GM13976 (cell line): ENCODE results near the gene ZDHHC6.
A peak's percentile ranks its signal among the peaks of the same experiment; 100 is the strongest.
"Not testable (repeated sequence)": the region's sequence is repeated elsewhere in the genome, so short reads cannot be mapped to it uniquely, and the experiment has no call there.

Experiments used
- DNase-seq: peaks from one replicate; pipeline ENCODE4 v3.0.0; 2012; ENCODE audit warnings: low spot score
- in situ Hi-C: fragments of 300-500 bp; cut with MboI; formaldehyde crosslinking; loops from one replicate; pipeline ENCODE4 v1.12.0; 2022; ENCODE audit warnings: low sequenced_read_pairs, mixed read lengths, inconsistent platforms; ENCODE audit not compliant: unreplicated experiment
- TF ChIP-seq, protein P1 (sequence below): IDR thresholded peaks from 2 replicates; pipeline ENCODE4 v1.5.1; 2012; ENCODE audit warnings: borderline replicate concordance, mild to moderate bottlenecking; ENCODE audit not compliant: insufficient read depth; ENCODE audit errors: extremely low read depth, missing control alignments, control extremely low read depth

The ZDHHC6 gene

GRCh38 chr10:112481602-112482001, 34.9 kb upstream of the ZDHHC6 start:
- DNase-seq, result no peak
- TF ChIP-seq, protein P1, sequence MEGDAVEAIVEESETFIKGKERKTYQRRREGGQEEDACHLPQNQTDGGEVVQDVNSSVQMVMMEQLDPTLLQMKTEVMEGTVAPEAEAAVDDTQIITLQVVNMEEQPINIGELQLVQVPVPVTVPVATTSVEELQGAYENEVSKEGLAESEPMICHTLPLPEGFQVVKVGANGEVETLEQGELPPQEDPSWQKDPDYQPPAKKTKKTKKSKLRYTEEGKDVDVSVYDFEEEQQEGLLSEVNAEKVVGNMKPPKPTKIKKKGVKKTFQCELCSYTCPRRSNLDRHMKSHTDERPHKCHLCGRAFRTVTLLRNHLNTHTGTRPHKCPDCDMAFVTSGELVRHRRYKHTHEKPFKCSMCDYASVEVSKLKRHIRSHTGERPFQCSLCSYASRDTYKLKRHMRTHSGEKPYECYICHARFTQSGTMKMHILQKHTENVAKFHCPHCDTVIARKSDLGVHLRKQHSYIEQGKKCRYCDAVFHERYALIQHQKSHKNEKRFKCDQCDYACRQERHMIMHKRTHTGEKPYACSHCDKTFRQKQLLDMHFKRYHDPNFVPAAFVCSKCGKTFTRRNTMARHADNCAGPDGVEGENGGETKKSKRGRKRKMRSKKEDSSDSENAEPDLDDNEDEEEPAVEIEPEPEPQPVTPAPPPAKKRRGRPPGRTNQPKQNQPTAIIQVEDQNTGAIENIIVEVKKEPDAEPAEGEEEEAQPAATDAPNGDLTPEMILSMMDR, result no peak
- in situ Hi-C loops, result loop anchor here (25.0 kb wide), 1 partner anchor 906 kb away; no protein-coding TSS in a partner anchor

DNA sequence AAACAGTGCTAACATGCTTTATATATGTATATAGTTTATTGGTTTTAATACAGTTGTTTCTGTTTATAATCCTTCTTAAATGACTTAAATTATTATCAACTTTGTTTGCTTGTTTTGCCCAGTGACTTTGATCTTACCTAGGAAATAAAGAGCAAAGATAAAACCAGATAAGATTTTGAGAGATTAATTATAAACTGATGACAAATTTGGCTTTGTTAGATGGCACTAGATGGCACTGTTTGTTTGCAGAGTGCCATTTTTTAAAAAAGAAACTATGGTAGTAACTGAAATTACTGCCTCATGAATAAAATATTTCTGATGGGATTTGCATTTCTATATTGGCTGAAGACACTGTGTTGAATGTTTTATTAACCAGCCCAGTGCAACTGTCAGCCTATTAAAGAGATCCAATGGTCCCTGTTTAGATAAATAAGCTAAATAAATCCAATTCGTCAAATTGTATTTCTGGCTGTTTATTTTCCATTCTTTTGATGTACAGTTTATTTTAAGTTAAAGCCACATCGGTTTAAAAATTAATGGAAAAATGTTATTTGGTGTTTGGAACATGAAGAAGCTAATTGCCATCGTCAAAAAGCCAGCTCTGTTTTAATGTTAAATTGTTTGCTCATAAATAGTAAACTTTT, 29.0 kb upstream of the ZDHHC6 start:
- TF ChIP-seq, protein P1, result peak; percentile 22
- in situ Hi-C loops, result loop anchor here (25.0 kb wide), 1 partner anchor 912 kb away; no protein-coding TSS in a partner anchor
- DNase-seq, result no peak

DNA sequence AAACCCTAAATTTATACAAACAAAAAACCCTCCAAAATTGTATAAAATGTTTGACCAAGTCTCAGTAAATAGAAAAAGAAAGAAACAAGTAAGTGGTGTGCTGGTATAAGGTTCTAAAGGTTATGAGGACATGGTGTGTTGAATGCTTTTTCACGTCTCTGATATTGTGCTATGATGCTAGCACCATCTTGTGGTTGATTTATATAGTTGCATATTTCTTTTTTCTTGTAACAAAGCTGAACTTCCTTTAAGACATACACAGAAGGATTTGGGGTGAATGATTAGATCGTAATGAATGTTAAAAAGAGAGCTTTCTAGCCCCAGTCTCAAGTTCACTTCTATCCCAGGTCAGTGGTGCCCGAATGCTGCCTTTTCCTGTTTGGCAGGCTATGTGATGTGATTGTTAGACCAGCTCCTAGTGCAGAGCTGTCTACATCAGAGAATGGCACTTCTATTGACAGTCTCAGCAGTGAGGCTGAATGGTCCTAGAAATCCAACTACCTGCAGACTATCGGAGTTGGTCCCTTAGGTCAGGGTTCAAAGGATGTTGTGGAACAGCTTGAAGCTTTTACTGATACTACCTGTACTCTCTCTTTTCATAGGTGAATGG, 25.3 kb upstream of the ZDHHC6 start:
- in situ Hi-C loops, result no loop called here
- peak; percentile 68 for DNase-seq
- TF ChIP-seq, protein P1, result peak; percentile 39

GRCh38 chr10:112467541-112468075, 20.9 kb upstream of the ZDHHC6 start:
- in situ Hi-C loops, result no loop called here
- no peak for DNase-seq
- TF ChIP-seq, protein P1, result no peak

DNA sequence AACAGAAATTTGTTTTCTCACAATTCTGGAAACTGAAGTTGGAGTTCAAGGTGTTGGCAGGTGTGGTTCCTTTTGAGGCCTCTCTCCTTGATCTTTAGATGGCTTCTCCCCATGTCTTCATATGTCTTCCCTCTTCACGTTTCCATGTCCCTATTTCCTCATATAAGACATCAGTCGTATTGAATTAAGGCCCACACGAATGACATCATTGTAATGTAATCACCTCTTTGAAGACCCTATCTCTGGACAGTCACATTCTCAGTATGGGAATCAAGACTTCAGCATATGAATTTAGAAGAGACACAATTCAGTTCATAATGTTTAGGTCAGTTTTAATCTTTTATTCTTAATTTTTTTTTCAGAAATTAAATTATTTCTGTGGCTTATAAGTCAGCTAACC, 20.1 kb upstream of the ZDHHC6 start:
- in situ Hi-C loops, result no loop called here
- no peak for DNase-seq
- TF ChIP-seq, protein P1, result no peak

DNA sequence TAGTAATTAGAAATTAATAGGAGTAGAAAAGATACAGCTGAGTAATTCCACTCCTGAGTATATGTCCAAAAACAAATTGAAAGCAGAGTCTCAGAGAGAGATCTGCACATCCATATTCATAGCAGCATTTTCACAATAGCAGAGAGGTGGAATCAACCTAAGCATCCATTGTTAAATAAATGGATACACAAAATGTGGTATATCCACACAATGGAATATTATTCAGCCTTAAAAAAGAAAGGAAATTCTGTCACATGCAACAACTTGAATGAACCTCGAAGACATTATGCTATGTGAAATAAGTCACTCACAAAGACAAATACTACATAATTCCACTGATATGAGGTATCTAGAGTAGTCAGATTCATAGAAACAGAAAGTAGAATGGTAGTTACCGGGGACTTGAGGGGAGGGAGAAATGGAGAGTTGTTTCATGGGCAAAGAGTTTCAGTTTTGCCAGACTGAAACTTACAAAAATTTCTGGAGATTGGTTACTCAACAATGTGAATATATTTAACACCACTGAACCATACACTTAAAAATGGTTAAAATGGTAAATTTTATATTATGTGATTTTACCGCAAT, 18.7 kb upstream of the ZDHHC6 start:
- no peak for DNase-seq
- TF ChIP-seq, protein P1, result no peak
- in situ Hi-C loops, result no loop called here

DNA sequence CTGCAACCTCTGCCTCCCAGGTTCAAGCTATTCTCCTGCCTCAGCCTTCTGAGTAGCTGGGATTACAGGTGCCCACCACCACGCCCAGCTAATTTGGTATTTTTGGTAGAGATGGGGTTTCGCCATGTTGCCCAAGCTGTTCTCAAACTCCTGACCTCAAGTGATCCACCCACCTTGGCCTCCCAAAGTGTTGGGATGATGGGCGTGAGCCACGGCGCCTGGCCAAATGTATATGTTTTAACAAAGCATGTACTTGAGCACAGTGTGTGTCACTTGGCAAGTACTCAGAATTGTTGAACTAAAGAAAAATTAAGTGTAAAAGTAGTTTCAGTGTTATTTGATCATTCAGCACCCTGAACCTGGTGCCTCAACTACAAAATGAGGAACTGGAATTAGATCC, 17.4 kb upstream of the ZDHHC6 start:
- DNase-seq, in situ Hi-C loops: not testable (repeated sequence)
